Posterior vena cava (tissue), 2 donors: ENCODE measurements around the gene GCAT. TPM values are rescaled to one million over a fixed set of nuclear protein-coding genes. Genes with fewer than 3 reads are reported as not detected.

Source experiments
- DNase-seq: peaks from one replicate; pipeline ENCODE4 v3.0.0-alpha.2; 2020; ENCODE audit warnings: low spot score
- intact Hi-C, 2 donors: fragments of 100-400 bp; cut with DNase I; formaldehyde crosslinking; loops; one replicate each; pipeline versions ENCODE4 v1.14.1 to v1.14.2; 2022 to 2023
- microRNA-seq, 2 donors: library from miRNA; unstranded; fragments of <30 nt; microRNA quantifications; one replicate each; pipeline ENCODE4 v1.2.0, GENCODE V29; 2020 to 2021; ENCODE audit warnings: borderline microRNAs expressed in 2 of 2
- total RNA-seq, 2 donors: library from RNA; stranded (reverse); fragmentation: NEBNext Ultra II Directional; extraction: Animal tissue kit (Norgen Biotek cat#: 25700); gene quantifications; one replicate each; pipeline ENCODE4 v1.2.1, GENCODE V29; 2021
- donor health status: DM: yes; HTN: yes; CAD: no.
- donor health status: DM: yes; HTN: yes; CAD: no.

Gene GCAT
- total RNA-seq, 2 donors from 2014 or later = 3.3 to 6.2 TPM

DNA sequence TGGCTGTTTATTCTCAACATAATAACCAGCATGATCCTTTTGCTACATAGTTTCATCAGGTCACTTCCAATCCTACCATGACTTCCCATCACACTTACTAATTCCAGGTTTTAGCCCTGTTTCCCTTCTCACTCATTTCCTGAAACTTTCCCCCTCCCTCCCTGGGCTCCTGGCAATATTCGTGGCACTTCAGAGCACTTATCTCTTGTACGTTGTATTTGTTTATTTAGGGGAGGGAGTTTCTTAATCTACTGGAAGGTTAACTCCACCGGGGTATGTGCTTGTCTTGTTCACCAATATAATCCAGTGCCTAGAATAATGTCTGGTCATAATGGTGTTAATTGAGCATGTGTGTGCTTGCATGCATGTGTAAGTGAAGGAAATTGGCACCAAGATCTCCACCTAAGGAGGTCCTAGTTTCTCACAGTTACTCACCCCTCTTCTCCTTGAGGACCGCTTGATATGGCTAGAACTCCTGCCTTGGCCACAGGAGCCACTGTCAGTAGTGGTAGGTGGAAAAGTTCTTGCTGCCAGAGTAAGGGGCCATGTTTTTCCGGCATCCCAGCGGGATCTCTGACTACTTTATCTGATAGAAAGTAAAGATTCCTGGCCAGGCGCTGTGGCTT, 53.2 kb downstream of the GCAT start:
- no peak for DNase-seq
- intact Hi-C loops = loop anchor here in 1 of 2 donors (10.0 kb wide), 1 partner anchor 206 kb away; the partner anchor contains the start of gene PDXP

DNA sequence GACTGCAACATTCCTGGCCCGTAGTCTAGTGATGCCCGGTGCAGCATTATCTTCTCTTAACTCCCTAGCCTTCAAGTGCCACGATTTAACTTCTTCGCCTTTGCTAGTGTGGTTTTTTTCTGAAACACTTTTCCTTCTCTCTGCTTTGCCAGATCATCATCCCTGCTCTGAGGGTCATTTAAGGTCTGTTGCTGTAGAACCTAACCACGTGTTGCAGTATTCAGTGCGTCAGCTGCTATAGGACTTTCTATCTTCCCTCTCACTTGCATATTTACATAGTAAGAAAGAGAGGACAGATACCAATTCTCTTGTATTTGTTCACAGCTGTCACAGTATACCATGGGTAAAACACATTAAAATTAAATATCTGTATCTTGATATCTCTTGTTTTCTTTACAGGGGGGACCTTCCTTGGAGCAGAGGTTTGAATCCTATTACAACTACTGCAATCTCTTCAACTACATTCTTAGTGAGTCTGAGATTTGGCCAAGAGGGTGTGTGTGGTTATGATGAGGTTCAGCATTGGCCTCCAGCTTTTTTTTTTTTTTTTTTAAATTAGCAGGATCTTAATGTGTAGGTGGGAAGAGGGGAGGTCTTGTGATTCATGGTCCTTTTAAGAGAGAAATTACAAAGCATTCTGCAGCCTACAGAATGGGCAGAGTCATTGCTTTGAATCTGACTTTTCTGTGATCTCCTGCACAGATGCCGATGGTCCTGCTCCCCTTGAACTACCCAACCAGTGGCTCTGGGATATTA, 55.0 kb downstream of the GCAT start:
- no peak for DNase-seq
- intact Hi-C loops = loop anchor here in 1 of 2 donors (10.0 kb wide), 1 partner anchor 208 kb away; the partner anchor contains the start of gene PDXP

DNA sequence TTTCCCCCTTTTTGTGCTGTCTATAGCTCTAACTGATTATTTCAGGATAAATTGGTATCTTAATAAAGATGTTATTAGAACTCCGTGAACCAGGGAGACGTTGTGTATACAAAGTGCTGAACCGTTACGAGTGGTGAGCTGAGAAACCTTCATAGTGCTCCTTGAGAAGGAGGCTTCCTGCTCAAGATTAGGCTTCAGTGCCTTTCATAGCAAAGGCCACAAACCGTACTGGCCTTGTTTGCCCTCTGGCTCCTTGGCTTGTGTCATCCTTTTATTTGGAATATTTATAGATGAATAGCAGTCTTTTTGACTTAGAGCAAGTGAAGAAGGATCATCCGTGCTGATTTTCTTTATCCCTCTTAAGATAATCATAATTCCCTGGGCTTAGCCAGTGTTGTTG, 57.8 kb downstream of the GCAT start:
- intact Hi-C loops = loop anchor here (2.0 to 10.0 kb wide), 2 partner anchors 47 to 211 kb away; partner anchors contain the start of gene PDXP (in 1 of the 2)
- DNase-seq = no peak

Small RNAs within 50 kb of the gene (microRNA-seq; reads per million reads assigned to microRNA genes)
- gene MIR659 = 0 to 0.32 reads per million in 2 donors

Other genes starting within 250 kb of the GCAT start
- gene CDC42EP1, start 247.5 kb upstream of the GCAT start, total RNA-seq = 10 to 100 TPM; 56.2 to 59.3 TPM
- gene LGALS2, start 227.8 kb upstream of the GCAT start, total RNA-seq = not detected
- gene GGA1, start 199.1 kb upstream of the GCAT start, total RNA-seq = 10 to 100 TPM; 30.0 to 31.2 TPM
- 1 to 10 TPM; 7.2 to 7.4 TPM for gene SH3BP1, start 168.3 kb upstream of the GCAT start, total RNA-seq
- 1 to 10 TPM; 5.0 to 5.4 TPM for gene PDXP, start 149.2 kb upstream of the GCAT start, total RNA-seq
- gene LGALS1, start 132.3 kb upstream of the GCAT start, total RNA-seq = 1,000 to 10,000 TPM; 1,140 to 1,213 TPM
- gene NOL12, start 121.6 kb upstream of the GCAT start, total RNA-seq = 10 to 100 TPM; 12.0 to 13.8 TPM
- gene TRIOBP, start 110.9 kb upstream of the GCAT start, total RNA-seq = 10 to 100 TPM; 93.8 to 95.8 TPM
- not detected for gene GALR3, start 15.4 kb downstream of the GCAT start, total RNA-seq
- gene ANKRD54, start 36.4 kb downstream of the GCAT start, total RNA-seq = 10 to 100 TPM; 13.3 to 15.1 TPM
- gene EIF3L, start 41.5 kb downstream of the GCAT start, total RNA-seq = 100 to 1,000 TPM; 260 to 267 TPM
- gene MICALL1, start 98.4 kb downstream of the GCAT start, total RNA-seq = 10 to 100 TPM; 77.0 to 80.8 TPM
- gene C22orf23, start 145.7 kb downstream of the GCAT start, total RNA-seq = under 1 TPM; 0.32 to 0.33 TPM
- 10 to 100 TPM; 46.5 to 60.2 TPM for gene POLR2F, start 145.8 kb downstream of the GCAT start, total RNA-seq
- 1 to 10 TPM in 1 of 2 donors, under 1 TPM in 1; 0.32 to 1.6 TPM for gene SOX10, start 176.6 kb downstream of the GCAT start, total RNA-seq
- 10 to 100 TPM; 15.7 to 17.5 TPM for gene PICK1, start 249.5 kb downstream of the GCAT start, total RNA-seq